GM12875 (cell line): Measurements from ENCODE around the gene TRNAU1AP.
"Not testable (repeated sequence)": the region's sequence is repeated elsewhere in the genome, so short reads cannot be mapped to it uniquely, and the experiment has no call there.

Source experiments
- H3K4me3 ChIP-seq: one replicate; pipeline ENCODE4 v1.5.1; 2011; ENCODE audit warnings: low read depth, low read length, control low read depth
- TF ChIP-seq, protein P1 (sequence below): IDR thresholded peaks from 2 replicates; pipeline ENCODE4 v1.5.1; 2011; ENCODE audit warnings: low read depth, mild to moderate bottlenecking, control low read depth, inconsistent platforms, low read length, moderate library complexity, borderline replicate concordance; ENCODE audit not compliant: insufficient read depth

The TRNAU1AP gene

DNA sequence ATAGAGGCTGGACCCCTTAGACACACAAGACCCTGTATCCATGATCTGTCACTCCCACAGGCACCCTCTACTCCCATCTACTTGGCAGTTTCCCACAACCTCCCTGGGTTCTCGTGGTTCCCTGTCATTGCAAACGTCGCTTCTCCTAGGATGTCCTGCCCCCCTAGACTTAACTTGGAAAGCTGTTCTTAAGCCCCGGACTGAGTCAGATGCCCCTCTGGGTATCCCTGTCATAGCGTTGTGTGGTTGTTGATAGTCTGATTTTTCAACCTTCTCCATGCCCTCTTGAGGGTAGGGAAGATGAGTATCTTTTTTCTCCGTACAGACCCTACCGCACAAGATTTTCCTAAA lies 35.3 kb upstream of the TRNAU1AP start:
- TF ChIP-seq, protein P1, sequence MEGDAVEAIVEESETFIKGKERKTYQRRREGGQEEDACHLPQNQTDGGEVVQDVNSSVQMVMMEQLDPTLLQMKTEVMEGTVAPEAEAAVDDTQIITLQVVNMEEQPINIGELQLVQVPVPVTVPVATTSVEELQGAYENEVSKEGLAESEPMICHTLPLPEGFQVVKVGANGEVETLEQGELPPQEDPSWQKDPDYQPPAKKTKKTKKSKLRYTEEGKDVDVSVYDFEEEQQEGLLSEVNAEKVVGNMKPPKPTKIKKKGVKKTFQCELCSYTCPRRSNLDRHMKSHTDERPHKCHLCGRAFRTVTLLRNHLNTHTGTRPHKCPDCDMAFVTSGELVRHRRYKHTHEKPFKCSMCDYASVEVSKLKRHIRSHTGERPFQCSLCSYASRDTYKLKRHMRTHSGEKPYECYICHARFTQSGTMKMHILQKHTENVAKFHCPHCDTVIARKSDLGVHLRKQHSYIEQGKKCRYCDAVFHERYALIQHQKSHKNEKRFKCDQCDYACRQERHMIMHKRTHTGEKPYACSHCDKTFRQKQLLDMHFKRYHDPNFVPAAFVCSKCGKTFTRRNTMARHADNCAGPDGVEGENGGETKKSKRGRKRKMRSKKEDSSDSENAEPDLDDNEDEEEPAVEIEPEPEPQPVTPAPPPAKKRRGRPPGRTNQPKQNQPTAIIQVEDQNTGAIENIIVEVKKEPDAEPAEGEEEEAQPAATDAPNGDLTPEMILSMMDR = no peak
- peak overlapping the region; percentile 86 for H3K4me3 ChIP-seq

DNA sequence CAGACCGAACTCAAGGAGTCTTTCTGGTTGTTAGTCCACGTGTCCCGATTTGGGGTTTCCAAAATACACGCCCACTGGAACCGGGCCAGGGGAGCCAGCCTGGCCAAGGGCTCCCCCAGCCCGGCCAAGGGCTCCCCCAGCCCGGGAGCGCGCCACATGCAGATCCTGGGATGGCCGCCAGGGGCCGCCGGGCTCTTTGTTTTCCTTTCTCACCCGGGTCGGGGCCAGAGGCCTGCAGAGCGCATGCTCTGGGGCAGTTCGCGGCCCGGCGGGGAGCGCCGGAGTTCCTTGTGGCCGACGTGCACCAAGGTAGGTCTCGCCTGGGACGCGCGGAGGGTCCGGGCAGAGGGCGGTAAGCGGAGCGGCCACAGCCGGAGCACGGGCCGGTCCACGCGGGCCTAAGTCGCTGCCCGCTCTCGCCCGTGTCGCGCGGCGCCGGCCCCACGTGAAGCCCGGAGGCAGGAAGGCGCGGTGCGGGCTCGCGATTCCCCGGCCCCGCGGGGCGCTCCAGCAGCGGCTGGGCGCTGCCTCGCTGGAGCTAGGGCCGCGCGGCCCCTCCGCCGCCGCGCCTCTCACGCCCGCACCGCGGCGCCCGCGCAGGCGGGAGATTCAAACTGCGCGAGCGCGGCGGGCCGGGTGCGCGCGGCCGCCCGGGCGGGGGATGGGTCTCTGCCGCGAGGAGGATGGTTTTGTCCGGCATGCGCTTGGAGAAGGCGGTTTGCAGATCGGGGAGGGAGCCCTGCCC lies 34.7 kb upstream of the TRNAU1AP start:
- peak overlapping the region; percentile 86 for H3K4me3 ChIP-seq
- TF ChIP-seq, protein P1 = peak; percentile 94

DNA sequence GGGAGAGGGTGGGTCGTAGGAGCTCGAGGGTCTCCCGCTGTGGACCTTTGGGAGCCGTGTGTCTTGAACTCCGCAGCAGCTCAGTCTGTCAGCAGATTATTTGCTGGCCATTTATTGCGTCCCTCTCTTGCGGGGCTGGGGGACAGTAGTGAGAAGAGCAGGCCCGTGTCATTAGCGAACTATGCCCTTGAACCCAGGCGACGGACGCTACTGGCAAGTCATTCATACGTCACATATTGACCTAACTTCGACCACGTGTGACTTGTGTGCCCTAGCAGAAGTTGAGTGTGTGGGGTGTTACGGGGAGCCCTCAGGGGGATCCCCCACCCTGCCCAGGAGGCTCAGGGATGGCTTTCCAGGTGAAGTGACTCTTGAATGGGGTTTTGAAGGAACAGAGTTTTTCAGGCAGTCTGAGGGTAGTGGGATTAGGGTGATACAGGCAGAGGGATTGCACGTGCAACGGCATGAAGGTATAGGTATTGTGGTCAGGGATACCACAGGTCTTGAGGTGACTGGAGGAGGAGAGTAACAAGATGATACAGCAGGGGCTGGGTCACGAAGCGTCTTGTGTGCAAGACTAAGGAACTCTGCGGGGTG lies 34.0 kb upstream of the TRNAU1AP start:
- TF ChIP-seq, protein P1 = no peak
- H3K4me3 ChIP-seq = peak overlapping the region; percentile 86

DNA sequence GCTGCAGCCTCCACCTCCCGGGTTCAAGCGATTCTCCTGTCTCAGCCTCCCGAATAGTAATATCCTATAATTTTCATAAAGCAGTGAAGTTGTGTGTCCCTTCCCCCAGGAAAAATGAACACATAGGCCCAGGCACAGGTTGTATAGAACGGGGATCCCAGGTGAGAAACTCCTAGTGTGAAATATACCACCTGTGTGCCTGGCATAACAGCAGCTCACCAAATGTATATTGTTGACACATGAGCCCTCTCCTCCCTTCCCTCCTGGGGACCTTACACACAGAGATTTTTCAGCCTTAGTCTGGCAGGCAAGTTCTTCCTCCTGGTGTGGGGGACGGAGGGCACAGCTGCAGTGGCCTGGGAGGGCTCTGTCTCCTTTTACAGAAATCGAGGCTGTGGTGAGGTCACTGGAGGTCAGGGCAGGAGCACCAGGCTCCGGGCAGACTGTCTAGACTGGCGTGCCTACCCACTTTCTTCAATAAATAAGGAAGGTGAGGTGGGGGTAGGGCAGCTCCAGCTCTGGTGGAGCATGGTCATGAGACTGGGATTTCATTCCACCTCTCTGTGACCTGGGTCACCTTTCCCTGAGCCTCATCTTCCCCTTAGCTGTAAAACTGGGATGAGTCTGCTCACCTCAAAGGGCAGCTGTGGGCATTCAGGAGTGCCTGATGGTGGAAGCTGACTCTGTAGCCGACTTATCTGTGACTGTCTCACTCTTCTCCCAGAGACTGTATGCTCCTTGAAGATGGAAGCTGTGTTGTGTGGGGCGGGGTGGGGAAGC lies 32.7 kb upstream of the TRNAU1AP start:
- TF ChIP-seq, protein P1 = no peak
- H3K4me3 ChIP-seq = no peak overlapping the region

DNA sequence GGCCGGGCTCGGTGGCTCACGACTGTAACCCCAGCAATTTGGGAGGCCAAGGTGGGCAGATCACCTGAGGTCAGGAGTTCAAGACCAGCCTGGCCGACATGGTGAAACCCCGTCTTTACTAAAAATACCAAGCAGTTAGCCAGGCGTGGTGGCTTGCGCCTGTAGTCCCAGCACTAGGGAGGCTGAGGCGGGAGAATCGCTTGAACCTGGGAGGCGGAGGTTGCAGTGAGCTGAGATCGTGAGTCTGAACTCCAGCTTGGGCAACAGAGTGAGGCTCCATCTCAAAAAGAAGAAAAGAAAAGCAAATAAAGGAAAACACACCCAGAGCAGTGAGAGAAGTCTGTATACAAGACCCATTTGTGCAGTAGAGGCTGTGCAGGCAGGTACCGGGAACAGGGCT lies 32.1 kb upstream of the TRNAU1AP start:
- not testable (repeated sequence) for H3K4me3 ChIP-seq

DNA sequence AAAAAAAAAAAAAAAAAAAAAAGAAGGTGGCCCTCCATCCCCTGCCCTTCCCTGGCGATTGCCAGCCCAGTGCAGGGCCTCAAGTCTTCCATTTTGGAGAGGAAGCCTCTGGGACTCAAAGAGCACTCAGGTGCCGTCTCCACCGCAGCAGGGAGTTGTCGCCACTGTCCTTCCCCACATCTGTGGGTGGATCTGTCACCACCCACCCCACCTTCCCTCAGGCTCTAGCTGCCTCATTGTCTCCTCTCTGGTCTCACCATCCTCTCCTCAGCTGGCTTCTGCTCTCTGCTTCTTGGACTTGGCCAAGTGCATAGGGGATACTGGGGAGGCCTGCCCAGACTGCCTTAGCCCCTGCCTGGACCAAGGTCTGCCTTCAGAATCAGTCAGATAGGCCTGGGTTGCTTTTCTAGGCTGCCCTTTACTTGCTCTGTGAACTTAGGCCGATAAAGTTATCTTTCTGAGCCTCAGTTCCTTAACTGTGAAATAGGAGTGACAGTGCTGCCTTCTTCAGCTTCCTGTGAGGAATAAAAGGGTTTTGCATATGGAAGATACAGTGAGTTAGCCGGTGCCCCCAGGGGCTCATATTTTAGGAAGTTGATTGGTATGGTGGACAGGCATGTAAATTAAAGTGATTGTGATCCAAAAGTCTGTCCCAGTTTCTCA lies 31.3 kb upstream of the TRNAU1AP start:
- no peak overlapping the region for H3K4me3 ChIP-seq
- TF ChIP-seq, protein P1 = no peak

DNA sequence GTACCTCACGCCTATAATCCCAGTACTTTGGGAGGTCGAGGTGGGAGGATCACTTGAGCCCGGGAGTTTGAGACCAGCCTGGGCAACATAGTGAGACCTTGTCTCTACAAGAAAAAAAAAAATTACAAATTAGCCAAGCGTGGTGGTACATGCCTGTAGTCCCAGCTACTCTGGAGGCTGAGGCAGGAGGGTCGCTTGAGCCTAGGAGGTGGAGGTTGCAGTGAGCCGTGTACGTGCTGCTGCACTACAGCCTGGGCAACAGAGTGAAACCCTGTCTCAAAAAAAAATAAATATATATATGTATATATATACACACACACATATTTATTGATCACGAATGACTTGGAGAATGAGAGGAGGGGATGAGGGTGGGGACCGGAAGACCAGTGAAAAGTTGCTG lies 30.3 kb upstream of the TRNAU1AP start:
- H3K4me3 ChIP-seq = not testable (repeated sequence)

DNA sequence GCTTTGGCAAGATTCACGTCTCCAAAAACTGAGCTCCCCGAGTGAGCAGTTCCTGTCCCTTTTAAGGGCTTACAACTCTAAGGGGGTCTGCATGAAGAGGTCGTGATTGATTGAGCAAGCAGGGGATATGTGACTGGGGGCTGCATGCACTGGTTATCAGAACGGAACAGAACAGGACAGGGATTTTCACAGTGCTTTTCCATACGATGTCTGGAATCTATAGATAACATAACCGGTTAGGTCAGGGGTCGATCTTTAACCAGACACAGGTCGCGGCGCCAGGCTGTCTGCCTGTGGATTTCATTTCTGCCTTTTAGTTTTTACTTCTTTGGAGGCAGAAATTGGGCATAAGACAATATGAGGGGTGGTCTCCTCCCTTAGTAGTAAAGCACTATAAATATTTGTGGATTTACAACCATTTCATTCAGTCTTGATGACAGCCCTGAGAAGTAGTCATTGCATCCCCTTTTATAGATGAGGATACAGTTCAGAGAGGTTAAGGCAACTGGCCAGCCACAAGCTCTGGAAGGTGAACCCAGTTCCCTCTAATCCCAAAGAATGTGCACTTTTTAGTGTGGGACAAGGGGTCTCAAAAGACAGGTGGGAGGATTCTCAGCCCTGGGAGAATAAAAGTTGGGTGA lies 27.8 kb upstream of the TRNAU1AP start:
- not testable (repeated sequence) for H3K4me3 ChIP-seq
